HEK293 (cell line): ENCODE data around the gene KANK4.

Experiments
- KLF10 ChIP-seq: fragments of 450-650 bp; IDR thresholded peaks from 2 replicates; pipeline ENCODE4 v1.5.1; 2018; ENCODE audit warnings: missing biosample characterization, mild to moderate bottlenecking, missing genetic modification characterization
- PRDM1 ChIP-seq: fragments of 450-650 bp; formaldehyde crosslinking; IDR thresholded peaks from 2 replicates; pipeline ENCODE4; 2016; ENCODE audit warnings: missing biosample characterization, missing genetic modification characterization
- REPIN1 ChIP-seq: fragments of 450-650 bp; formaldehyde crosslinking; IDR thresholded peaks from 2 replicates; pipeline ENCODE4 v1.5.1; 2017; ENCODE audit warnings: missing biosample characterization, missing genetic modification characterization, low read depth
- ZBTB20 ChIP-seq: fragments of 450-650 bp; formaldehyde crosslinking; IDR thresholded peaks from 2 replicates; pipeline ENCODE4 v1.5.1; 2016; ENCODE audit warnings: missing biosample characterization, missing genetic modification characterization
- ZFP41 ChIP-seq: fragments of 450-650 bp; formaldehyde crosslinking; IDR thresholded peaks from 2 replicates; pipeline ENCODE4 v1.5.1; 2016; ENCODE audit warnings: missing biosample characterization, missing genetic modification characterization, borderline replicate concordance
- ZNF114 ChIP-seq: fragments of 450-650 bp; formaldehyde crosslinking; IDR thresholded peaks from 2 replicates; pipeline ENCODE4 v1.5.0; 2017; ENCODE audit warnings: missing biosample characterization, missing genetic modification characterization
- ZNF138 ChIP-seq: fragments of 450-650 bp; formaldehyde crosslinking; IDR thresholded peaks from 2 replicates; pipeline ENCODE4 v1.5.1; 2016; ENCODE audit warnings: missing biosample characterization, missing genetic modification characterization, borderline replicate concordance
- ZNF140 ChIP-seq: fragments of 450-650 bp; formaldehyde crosslinking; IDR thresholded peaks from 2 replicates; pipeline ENCODE4 v1.5.1; 2016; ENCODE audit warnings: missing biosample characterization, missing genetic modification characterization
- ZNF155 ChIP-seq: fragments of 450-650 bp; formaldehyde crosslinking; IDR thresholded peaks from 2 replicates; pipeline ENCODE4 v1.5.1; 2016; ENCODE audit warnings: missing biosample characterization, missing genetic modification characterization
- ZNF2 ChIP-seq: fragments of 450-650 bp; formaldehyde crosslinking; IDR thresholded peaks from 2 replicates; pipeline ENCODE4 v1.5.1; 2016; ENCODE audit warnings: missing biosample characterization, missing genetic modification characterization
- ZNF202 ChIP-seq: fragments of 450-650 bp; formaldehyde crosslinking; IDR thresholded peaks from 2 replicates; pipeline ENCODE4 v1.5.1; 2016; ENCODE audit warnings: missing biosample characterization, missing genetic modification characterization, borderline replicate concordance
- ZNF211 ChIP-seq: fragments of 450-650 bp; formaldehyde crosslinking; IDR thresholded peaks from 2 replicates; pipeline ENCODE4 v1.5.1; 2016; ENCODE audit warnings: low read depth, missing biosample characterization, missing genetic modification characterization
- ZNF221 ChIP-seq: fragments of 450-650 bp; formaldehyde crosslinking; IDR thresholded peaks from 2 replicates; pipeline ENCODE4 v1.5.1; 2017; ENCODE audit warnings: missing biosample characterization, missing genetic modification characterization, borderline replicate concordance
- ZNF423 ChIP-seq: fragments of 450-650 bp; formaldehyde crosslinking; IDR thresholded peaks from 2 replicates; pipeline ENCODE4 v1.5.1; 2016; ENCODE audit warnings: missing biosample characterization, missing genetic modification characterization
- ZNF501 ChIP-seq: fragments of 450-650 bp; formaldehyde crosslinking; IDR thresholded peaks from 2 replicates; pipeline ENCODE4 v1.5.1; 2016; ENCODE audit warnings: missing biosample characterization, missing genetic modification characterization
- ZNF529 ChIP-seq: fragments of 450-650 bp; formaldehyde crosslinking; IDR thresholded peaks from 2 replicates; pipeline ENCODE4 v1.5.1; 2017; ENCODE audit warnings: missing genetic modification characterization, missing biosample characterization; ENCODE audit not compliant: insufficient replicate concordance
- ZNF558 ChIP-seq: fragments of 450-650 bp; formaldehyde crosslinking; IDR thresholded peaks from 2 replicates; pipeline ENCODE4 v1.5.1; 2016; ENCODE audit warnings: missing biosample characterization, missing genetic modification characterization
- ZNF560 ChIP-seq: fragments of 450-650 bp; formaldehyde crosslinking; IDR thresholded peaks from 2 replicates; pipeline ENCODE4 v1.5.1; 2017; ENCODE audit warnings: missing biosample characterization, missing genetic modification characterization, borderline replicate concordance
- ZNF664 ChIP-seq: fragments of 450-650 bp; formaldehyde crosslinking; IDR thresholded peaks from 2 replicates; pipeline ENCODE4 v1.5.1; 2016; ENCODE audit warnings: missing biosample characterization, missing genetic modification characterization
- ZNF701 ChIP-seq: fragments of 450-650 bp; formaldehyde crosslinking; IDR thresholded peaks from 2 replicates; pipeline ENCODE4 v1.5.1; 2016; ENCODE audit warnings: missing biosample characterization, missing genetic modification characterization
- TF ChIP-seq, protein P1 (sequence below): fragments of 450-650 bp; formaldehyde crosslinking; IDR thresholded peaks from 2 replicates; pipeline ENCODE4 v1.5.1; 2017; ENCODE audit warnings: missing biosample characterization, missing genetic modification characterization
- TF ChIP-seq, protein P2 (sequence below): fragments of 450-650 bp; formaldehyde crosslinking; IDR thresholded peaks from 2 replicates; pipeline ENCODE4; 2016; ENCODE audit warnings: missing biosample characterization, missing genetic modification characterization
- TF ChIP-seq, protein P3 (sequence below): fragments of 450-650 bp; formaldehyde crosslinking; IDR thresholded peaks from 2 replicates; pipeline ENCODE4 v1.5.1; 2016; ENCODE audit warnings: missing biosample characterization, missing genetic modification characterization
- TF ChIP-seq, protein P4 (sequence below): fragments of 450-650 bp; formaldehyde crosslinking; IDR thresholded peaks from 2 replicates; pipeline ENCODE4 v1.5.1; 2017; ENCODE audit warnings: missing biosample characterization, missing genetic modification characterization
- TF ChIP-seq, protein P5 (sequence below): fragments of 450-650 bp; formaldehyde crosslinking; IDR thresholded peaks from 2 replicates; pipeline ENCODE4 v1.5.1; 2016; ENCODE audit warnings: missing biosample characterization, missing genetic modification characterization
- TF ChIP-seq, protein P6 (sequence below): fragments of 450-650 bp; formaldehyde crosslinking; IDR thresholded peaks from 2 replicates; pipeline ENCODE4 v1.5.1; 2016; ENCODE audit warnings: missing biosample characterization, missing genetic modification characterization
- TF ChIP-seq, protein P7 (sequence below): fragments of 450-650 bp; formaldehyde crosslinking; IDR thresholded peaks from 2 replicates; pipeline ENCODE4 v1.5.1; 2016; ENCODE audit warnings: missing biosample characterization, missing genetic modification characterization

KANK4 gene

DNA sequence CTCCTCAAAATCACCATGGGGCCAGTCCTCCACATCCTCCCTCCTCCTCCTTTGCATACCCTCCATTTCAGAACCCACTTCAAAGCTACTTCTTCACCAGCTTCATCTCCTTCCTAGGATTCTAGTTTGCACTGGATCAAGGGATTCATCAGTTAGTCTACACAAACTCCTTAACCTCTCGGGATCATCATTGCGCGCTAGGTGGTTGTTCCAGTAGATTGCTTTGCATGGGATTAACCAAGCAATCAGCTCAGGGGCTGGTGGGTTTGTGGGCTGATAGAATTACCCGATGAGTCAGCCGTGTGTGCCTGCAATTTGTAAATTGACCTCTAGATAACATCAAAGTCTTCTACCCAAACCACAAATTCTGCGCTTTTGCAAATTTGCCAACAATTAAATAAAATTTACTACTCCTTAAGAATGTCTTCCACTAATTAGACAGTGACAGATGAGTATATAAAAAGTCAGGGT is 7.7 kb downstream of the KANK4 start (continued):
- TF ChIP-seq, protein P1, sequence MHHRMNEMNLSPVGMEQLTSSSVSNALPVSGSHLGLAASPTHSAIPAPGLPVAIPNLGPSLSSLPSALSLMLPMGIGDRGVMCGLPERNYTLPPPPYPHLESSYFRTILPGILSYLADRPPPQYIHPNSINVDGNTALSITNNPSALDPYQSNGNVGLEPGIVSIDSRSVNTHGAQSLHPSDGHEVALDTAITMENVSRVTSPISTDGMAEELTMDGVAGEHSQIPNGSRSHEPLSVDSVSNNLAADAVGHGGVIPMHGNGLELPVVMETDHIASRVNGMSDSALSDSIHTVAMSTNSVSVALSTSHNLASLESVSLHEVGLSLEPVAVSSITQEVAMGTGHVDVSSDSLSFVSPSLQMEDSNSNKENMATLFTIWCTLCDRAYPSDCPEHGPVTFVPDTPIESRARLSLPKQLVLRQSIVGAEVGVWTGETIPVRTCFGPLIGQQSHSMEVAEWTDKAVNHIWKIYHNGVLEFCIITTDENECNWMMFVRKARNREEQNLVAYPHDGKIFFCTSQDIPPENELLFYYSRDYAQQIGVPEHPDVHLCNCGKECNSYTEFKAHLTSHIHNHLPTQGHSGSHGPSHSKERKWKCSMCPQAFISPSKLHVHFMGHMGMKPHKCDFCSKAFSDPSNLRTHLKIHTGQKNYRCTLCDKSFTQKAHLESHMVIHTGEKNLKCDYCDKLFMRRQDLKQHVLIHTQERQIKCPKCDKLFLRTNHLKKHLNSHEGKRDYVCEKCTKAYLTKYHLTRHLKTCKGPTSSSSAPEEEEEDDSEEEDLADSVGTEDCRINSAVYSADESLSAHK (tag by site-specific recombination) = peak; percentile 87
- no peak for TF ChIP-seq ZNF155 (tag by site-specific recombination)
- TF ChIP-seq, protein P2, sequence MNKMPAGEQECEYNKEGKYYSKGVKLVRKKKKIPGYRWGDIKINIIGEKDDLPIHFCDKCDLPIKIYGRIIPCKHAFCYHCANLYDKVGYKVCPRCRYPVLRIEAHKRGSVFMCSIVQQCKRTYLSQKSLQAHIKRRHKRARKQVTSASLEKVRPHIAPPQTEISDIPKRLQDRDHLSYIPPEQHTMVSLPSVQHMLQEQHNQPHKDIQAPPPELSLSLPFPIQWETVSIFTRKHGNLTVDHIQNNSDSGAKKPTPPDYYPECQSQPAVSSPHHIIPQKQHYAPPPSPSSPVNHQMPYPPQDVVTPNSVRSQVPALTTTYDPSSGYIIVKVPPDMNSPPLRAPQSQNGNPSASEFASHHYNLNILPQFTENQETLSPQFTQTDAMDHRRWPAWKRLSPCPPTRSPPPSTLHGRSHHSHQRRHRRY (tag by site-specific recombination) = no peak
- peak; percentile 81 for TF ChIP-seq KLF10 (tag by site-specific recombination)
- TF ChIP-seq, protein P3, sequence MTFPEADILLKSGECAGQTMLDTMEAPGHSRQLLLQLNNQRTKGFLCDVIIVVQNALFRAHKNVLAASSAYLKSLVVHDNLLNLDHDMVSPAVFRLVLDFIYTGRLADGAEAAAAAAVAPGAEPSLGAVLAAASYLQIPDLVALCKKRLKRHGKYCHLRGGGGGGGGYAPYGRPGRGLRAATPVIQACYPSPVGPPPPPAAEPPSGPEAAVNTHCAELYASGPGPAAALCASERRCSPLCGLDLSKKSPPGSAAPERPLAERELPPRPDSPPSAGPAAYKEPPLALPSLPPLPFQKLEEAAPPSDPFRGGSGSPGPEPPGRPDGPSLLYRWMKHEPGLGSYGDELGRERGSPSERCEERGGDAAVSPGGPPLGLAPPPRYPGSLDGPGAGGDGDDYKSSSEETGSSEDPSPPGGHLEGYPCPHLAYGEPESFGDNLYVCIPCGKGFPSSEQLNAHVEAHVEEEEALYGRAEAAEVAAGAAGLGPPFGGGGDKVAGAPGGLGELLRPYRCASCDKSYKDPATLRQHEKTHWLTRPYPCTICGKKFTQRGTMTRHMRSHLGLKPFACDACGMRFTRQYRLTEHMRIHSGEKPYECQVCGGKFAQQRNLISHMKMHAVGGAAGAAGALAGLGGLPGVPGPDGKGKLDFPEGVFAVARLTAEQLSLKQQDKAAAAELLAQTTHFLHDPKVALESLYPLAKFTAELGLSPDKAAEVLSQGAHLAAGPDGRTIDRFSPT (tag by site-specific recombination) = no peak
- 0 out of 2 replicates have a peak, but pooled peaks have one; percentile 40 for TF ChIP-seq ZNF2 (tag by site-specific recombination)
- no peak for TF ChIP-seq ZNF560 (tag by site-specific recombination)
- TF ChIP-seq ZNF664 (tag by site-specific recombination) = no peak
- TF ChIP-seq ZNF701 (tag by site-specific recombination) = no peak
- TF ChIP-seq REPIN1 (tag by site-specific recombination) = no peak; the same call in 1 of the 2 replicates
- TF ChIP-seq ZFP41 (tag by site-specific recombination) = no peak
- TF ChIP-seq ZBTB20 = no peak
- TF ChIP-seq ZNF202 = no peak
- no peak for TF ChIP-seq ZNF211 (tag by site-specific recombination)
- TF ChIP-seq PRDM1 (tag by site-specific recombination) = no peak
- peak; percentile 59; the same call in 1 of the 2 replicates for TF ChIP-seq ZNF501 (tag by site-specific recombination)
- TF ChIP-seq ZNF423 = no peak
- TF ChIP-seq, protein P4, sequence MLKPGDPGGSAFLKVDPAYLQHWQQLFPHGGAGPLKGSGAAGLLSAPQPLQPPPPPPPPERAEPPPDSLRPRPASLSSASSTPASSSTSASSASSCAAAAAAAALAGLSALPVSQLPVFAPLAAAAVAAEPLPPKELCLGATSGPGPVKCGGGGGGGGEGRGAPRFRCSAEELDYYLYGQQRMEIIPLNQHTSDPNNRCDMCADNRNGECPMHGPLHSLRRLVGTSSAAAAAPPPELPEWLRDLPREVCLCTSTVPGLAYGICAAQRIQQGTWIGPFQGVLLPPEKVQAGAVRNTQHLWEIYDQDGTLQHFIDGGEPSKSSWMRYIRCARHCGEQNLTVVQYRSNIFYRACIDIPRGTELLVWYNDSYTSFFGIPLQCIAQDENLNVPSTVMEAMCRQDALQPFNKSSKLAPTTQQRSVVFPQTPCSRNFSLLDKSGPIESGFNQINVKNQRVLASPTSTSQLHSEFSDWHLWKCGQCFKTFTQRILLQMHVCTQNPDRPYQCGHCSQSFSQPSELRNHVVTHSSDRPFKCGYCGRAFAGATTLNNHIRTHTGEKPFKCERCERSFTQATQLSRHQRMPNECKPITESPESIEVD (tag by site-specific recombination) = peak; percentile 92
- TF ChIP-seq ZNF140 (tag by site-specific recombination) = no peak
- TF ChIP-seq, protein P5, sequence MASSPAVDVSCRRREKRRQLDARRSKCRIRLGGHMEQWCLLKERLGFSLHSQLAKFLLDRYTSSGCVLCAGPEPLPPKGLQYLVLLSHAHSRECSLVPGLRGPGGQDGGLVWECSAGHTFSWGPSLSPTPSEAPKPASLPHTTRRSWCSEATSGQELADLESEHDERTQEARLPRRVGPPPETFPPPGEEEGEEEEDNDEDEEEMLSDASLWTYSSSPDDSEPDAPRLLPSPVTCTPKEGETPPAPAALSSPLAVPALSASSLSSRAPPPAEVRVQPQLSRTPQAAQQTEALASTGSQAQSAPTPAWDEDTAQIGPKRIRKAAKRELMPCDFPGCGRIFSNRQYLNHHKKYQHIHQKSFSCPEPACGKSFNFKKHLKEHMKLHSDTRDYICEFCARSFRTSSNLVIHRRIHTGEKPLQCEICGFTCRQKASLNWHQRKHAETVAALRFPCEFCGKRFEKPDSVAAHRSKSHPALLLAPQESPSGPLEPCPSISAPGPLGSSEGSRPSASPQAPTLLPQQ = peak; percentile 71
- no peak for TF ChIP-seq ZNF114 (tag by site-specific recombination)
- no peak for TF ChIP-seq ZNF529
- TF ChIP-seq ZNF138 (tag by site-specific recombination) = no peak
- TF ChIP-seq ZNF558 (tag by site-specific recombination) = peak; percentile 57; the same call in 1 of the 2 replicates
- TF ChIP-seq, protein P6, sequence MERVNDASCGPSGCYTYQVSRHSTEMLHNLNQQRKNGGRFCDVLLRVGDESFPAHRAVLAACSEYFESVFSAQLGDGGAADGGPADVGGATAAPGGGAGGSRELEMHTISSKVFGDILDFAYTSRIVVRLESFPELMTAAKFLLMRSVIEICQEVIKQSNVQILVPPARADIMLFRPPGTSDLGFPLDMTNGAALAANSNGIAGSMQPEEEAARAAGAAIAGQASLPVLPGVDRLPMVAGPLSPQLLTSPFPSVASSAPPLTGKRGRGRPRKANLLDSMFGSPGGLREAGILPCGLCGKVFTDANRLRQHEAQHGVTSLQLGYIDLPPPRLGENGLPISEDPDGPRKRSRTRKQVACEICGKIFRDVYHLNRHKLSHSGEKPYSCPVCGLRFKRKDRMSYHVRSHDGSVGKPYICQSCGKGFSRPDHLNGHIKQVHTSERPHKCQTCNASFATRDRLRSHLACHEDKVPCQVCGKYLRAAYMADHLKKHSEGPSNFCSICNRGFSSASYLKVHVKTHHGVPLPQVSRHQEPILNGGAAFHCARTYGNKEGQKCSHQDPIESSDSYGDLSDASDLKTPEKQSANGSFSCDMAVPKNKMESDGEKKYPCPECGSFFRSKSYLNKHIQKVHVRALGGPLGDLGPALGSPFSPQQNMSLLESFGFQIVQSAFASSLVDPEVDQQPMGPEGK (tag by site-specific recombination) = peak; percentile 79
- TF ChIP-seq ZNF221 (tag by site-specific recombination) = no peak
- TF ChIP-seq, protein P7, sequence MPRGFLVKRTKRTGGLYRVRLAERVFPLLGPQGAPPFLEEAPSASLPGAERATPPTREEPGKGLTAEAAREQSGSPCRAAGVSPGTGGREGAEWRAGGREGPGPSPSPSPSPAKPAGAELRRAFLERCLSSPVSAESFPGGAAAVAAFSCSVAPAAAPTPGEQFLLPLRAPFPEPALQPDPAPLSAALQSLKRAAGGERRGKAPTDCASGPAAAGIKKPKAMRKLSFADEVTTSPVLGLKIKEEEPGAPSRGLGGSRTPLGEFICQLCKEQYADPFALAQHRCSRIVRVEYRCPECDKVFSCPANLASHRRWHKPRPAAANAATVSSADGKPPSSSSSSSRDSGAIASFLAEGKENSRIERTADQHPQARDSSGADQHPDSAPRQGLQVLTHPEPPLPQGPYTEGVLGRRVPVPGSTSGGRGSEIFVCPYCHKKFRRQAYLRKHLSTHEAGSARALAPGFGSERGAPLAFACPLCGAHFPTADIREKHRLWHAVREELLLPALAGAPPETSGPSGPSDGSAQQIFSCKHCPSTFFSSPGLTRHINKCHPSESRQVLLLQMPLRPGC = peak; percentile 95
